Endodermal cell (in vitro differentiated cells): ENCODE results near the gene IKZF1. TPM values are rescaled to one million over a fixed set of nuclear protein-coding genes. Genes with fewer than 3 reads are reported as not detected.

ENCODE experiments used
- DNase-seq: peaks from one replicate; pipeline ENCODE4 v3.0.0-alpha.2; 2017
- H3K27ac ChIP-seq: 2 replicates; pipeline ENCODE4 v1.5.1; 2013; ENCODE audit warnings: mild to moderate bottlenecking, low read depth, low read length, moderate library complexity
- H3K27me3 ChIP-seq: 2 replicates; pipeline ENCODE4 v1.6.1; 2013; ENCODE audit warnings: mild to moderate bottlenecking, low read length, moderate library complexity; ENCODE audit not compliant: insufficient read depth, control insufficient read depth, poor library complexity, severe bottlenecking
- H3K36me3 ChIP-seq: 2 replicates; pipeline ENCODE4 v1.7.0; 2013; ENCODE audit warnings: mild to moderate bottlenecking, low read length, moderate library complexity; ENCODE audit not compliant: control insufficient read depth, insufficient read depth
- H3K4me1 ChIP-seq: one replicate; pipeline ENCODE4 v1.7.0; 2013; ENCODE audit warnings: low read length; ENCODE audit not compliant: control insufficient read depth, insufficient read depth
- H3K4me3 ChIP-seq: 2 replicates; pipeline ENCODE4 v1.5.1; 2013; ENCODE audit warnings: mild to moderate bottlenecking, low read length, moderate library complexity
- H3K9ac ChIP-seq: 2 replicates; pipeline ENCODE4 v1.6.1; 2013; ENCODE audit warnings: mild to moderate bottlenecking, low read length, moderate library complexity; ENCODE audit not compliant: poor library complexity, severe bottlenecking; ENCODE audit errors: extremely low read depth
- H3K9me3 ChIP-seq: 2 replicates; pipeline ENCODE4 v1.6.1; 2013; ENCODE audit warnings: mild to moderate bottlenecking, low read length, moderate library complexity; ENCODE audit not compliant: control insufficient read depth
- H3K27ac Mint-ChIP-seq: 2 replicates; pipeline ENCODE4 v1.8.0; 2020; ENCODE audit warnings: mixed read lengths
- H3K27me3 Mint-ChIP-seq: 2 replicates; pipeline ENCODE4 v1.8.0; 2021; ENCODE audit warnings: mild to moderate bottlenecking, mixed read lengths; ENCODE audit not compliant: insufficient read depth
- H3K36me3 Mint-ChIP-seq: 2 replicates; pipeline ENCODE4 v1.8.0; 2020; ENCODE audit warnings: low read depth, mixed read lengths
- H3K4me1 Mint-ChIP-seq: 2 replicates; pipeline ENCODE4 v1.8.0; 2020; ENCODE audit warnings: mixed read lengths
- H3K4me3 Mint-ChIP-seq: 2 replicates; pipeline ENCODE4 v1.8.0; 2020; ENCODE audit warnings: mild to moderate bottlenecking, moderate library complexity, mixed read lengths
- H3K9me3 Mint-ChIP-seq: 2 replicates; pipeline ENCODE4 v1.8.0; 2020; ENCODE audit warnings: mild to moderate bottlenecking, mixed read lengths
- CTCF ChIP-seq: fragments of 200-600 bp; sonication (generic); conservative IDR thresholded peaks from 2 replicates; pipeline ENCODE4 v1.5.0; 2021; ENCODE audit warnings: antibody characterized with exemption, mild to moderate bottlenecking
- WGBS, 2 experiments: methylation state at CpG; one replicate each; pipeline versions ENCODE4 v1.1.5 to v1.1.7; 2013; ENCODE audit warnings: missing lambda C conversion rate in 2 of 2, mixed read lengths in 1 of 2; ENCODE audit not compliant: insufficient coverage in 1 of 2, insufficient read length in 1 of 2; 5-methylcytosine and 5-hydroxymethylcytosine counted together
- long read RNA-seq, 4 experiments: library from polyadenylated mRNA in 2 of 4; library from RNA in 1 of 4; library from capped mRNA in 1 of 4; stranded (forward) in 3 of 4; unstranded in 1 of 4; transcript quantifications; one replicate each; pipeline ENCODE4 v2.0.0, GENCODE V29; 2020 to 2021; ENCODE audit warnings: inconsistent platforms in 1 of 4
- polyA plus RNA-seq, 2 experiments: library from polyadenylated mRNA; stranded (reverse); fragments of 50-300 nt; gene quantifications; one replicate each; pipeline ENCODE4 v1.2.3, GENCODE V29; 2013
- total RNA-seq, 2 donors: library from RNA; stranded (reverse); fragmentation: NEBNext Ultra II Directional in 1 of 2; extraction: Animal tissue kit (Norgen Biotek cat#: 25700) in 1 of 2; gene quantifications; 2 replicates in 1 of 2; 3 replicates in 1 of 2; pipeline ENCODE4 v1.2.1, GENCODE V29; 2021

IKZF1 gene
- under 1 TPM; 0.44 to 0.55 TPM for total RNA-seq
- polyA plus RNA-seq (2013, experiment 1 of 2) = 3.3 TPM
- 3.6 TPM for polyA plus RNA-seq (2013, experiment 2 of 2)
- long read RNA-seq, experiment 1 = 0 reads
- long read RNA-seq, experiment 2, partial matches to known transcripts = 0 of 1 reads
- long read RNA-seq, experiment 2, other reads (novel, unspliced or antisense) = 1 of 1 reads
- long read RNA-seq, experiment 3 = 0 reads
- long read RNA-seq, experiment 4 = 0 reads

DNA sequence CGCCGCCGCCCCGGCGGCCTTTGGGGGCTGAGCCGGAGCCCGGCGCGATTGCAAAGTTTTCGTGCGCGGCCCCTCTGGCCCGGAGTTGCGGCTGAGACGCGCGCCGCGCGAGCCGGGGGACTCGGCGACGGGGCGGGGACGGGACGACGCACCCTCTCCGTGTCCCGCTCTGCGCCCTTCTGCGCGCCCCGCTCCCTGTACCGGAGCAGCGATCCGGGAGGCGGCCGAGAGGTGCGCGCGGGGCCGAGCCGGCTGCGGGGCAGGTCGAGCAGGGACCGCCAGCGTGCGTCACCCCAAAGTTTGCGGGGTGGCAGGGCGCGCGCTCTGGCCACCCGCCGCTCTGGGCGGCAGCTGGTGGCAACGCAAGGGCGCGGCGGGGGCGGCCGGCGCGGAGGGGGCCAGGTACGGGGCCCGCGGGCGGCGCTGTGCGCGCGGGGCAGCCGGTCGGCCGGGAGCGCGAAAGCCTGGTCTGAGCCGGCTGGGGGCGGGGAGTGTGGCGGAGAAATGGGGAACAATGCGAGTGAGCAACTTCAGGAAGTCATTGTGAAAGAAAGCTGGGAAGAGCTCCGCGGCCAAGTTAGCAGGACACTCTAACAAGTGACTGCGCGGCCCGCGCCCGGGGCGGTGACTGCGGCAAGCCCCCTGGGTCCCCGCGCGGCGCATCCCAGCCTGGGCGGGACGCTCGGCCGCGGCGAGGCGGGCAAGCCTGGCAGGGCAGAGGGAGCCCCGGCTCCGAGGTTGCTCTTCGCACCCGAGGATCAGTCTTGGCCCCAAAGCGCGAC is at the start of gene IKZF1:
Gene IKZF1, plus strand, starts transcription at position 588 of the 782 bp plus-strand sequence. CDS start 14,346 bp downstream, outside the sequence.
- H3K9me3 ChIP-seq = no peaks in the 10 kb centered on the region
- peak within 1 kb of the TSS; percentile 64 for H3K4me3 Mint-ChIP-seq
- WGBS, 2 experiments = 0% methylated on average over 107 of the region's 107 CpGs; no CpG with 5 or more reads in 1 of the 2 experiments
- H3K27ac Mint-ChIP-seq = no peak within 1 kb of the TSS
- H3K9ac ChIP-seq = no peak within 1 kb of the TSS
- DNase-seq = peak; percentile 80
- H3K4me3 ChIP-seq = peak within 1 kb of the TSS; percentile 75
- H3K9me3 Mint-ChIP-seq = no peaks in the 10 kb centered on the region
- H3K4me1 ChIP-seq = no peaks in the 10 kb centered on the region
- no peaks in the 10 kb centered on the region for H3K36me3 ChIP-seq
- H3K4me1 Mint-ChIP-seq = peaks cover 3% of the 10 kb centered on the region
- H3K27me3 ChIP-seq = peaks cover 64% of the 10 kb centered on the region
- H3K27ac ChIP-seq = no peak within 1 kb of the TSS
- H3K27me3 Mint-ChIP-seq = peaks cover 69% of the 10 kb centered on the region
- H3K36me3 Mint-ChIP-seq = no peaks in the 10 kb centered on the region
- no peak for TF ChIP-seq CTCF

- H3K4me1 Mint-ChIP-seq = no peaks in the 10 kb centered on the region
- DNase-seq = no peak
- Histone ChIP-seq H3K9me3 (no peaks in the 10 kb centered on the region), H3K4me3 (no peak overlapping the region), H3K27ac (no peak overlapping the region), H3K27me3 (no peaks in the 10 kb centered on the region), H3K36me3 (no peaks in the 10 kb centered on the region), H3K9ac (no peak overlapping the region), H3K4me1 (no peaks in the 10 kb centered on the region)
- H3K27ac Mint-ChIP-seq = no peak overlapping the region
- WGBS, 2 experiments = 83% methylated on average over 1 of the region's 1 CpG
- no peaks in the 10 kb centered on the region for H3K27me3 Mint-ChIP-seq
- no peaks in the 10 kb centered on the region for H3K9me3 Mint-ChIP-seq
- no peak for TF ChIP-seq CTCF
- H3K4me3 Mint-ChIP-seq = no peak overlapping the region
- no peaks in the 10 kb centered on the region for H3K36me3 Mint-ChIP-seq
Measured at GRCh38 chr7:50261593-50261992, 42.9 kb upstream of the IKZF1 start.

DNA sequence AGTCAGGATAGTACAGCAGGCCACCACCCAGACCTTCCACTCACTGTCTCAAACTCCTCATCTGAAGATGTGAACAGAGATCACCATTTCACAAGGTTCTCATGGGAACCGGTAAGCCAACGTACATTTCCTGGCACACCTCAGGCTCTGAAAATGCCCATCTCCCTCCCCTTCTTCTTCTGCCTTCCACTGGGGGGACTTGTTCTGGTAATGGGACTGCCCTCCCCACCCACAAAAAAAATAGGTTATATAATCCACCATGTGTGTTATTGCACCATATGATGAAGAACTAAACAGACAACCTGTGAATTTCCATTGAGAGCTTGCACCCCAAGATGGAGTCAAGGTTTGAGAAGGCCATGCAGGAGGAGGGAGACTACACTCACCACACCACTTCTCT is 42.1 kb upstream of the IKZF1 start:
- Mint-ChIP-seq H3K4me1 (no peaks in the 10 kb centered on the region), H3K27me3 (no peaks in the 10 kb centered on the region), H3K4me3 (no peak overlapping the region), H3K36me3 (no peaks in the 10 kb centered on the region), H3K9me3 (no peaks in the 10 kb centered on the region), H3K27ac (no peak overlapping the region)
- H3K4me3 ChIP-seq = no peak overlapping the region
- WGBS, 2 experiments = 100% methylated on average over 1 to 2 of the region's 2 CpGs
- H3K27me3 ChIP-seq = no peaks in the 10 kb centered on the region
- TF ChIP-seq CTCF = no peak
- no peaks in the 10 kb centered on the region for H3K9me3 ChIP-seq
- H3K36me3 ChIP-seq = no peaks in the 10 kb centered on the region
- no peaks in the 10 kb centered on the region for H3K4me1 ChIP-seq
- no peak overlapping the region for H3K27ac ChIP-seq
- no peak for DNase-seq
- no peak overlapping the region for H3K9ac ChIP-seq
